H1 (cell line): ENCODE results near the gene MGAT5. TPM values are rescaled to one million over a fixed set of nuclear protein-coding genes. Genes with fewer than 3 reads are reported as not detected.

Source experiments
- CHD2 ChIP-seq: IDR thresholded peaks from 2 replicates; pipeline ENCODE4 v1.6.1; 2012; ENCODE audit warnings: low read length, improper control_type of control experiment
- EGR1 ChIP-seq: IDR thresholded peaks from 2 replicates; pipeline ENCODE4 v1.6.1; 2011; ENCODE audit warnings: low read depth, low read length, borderline replicate concordance
- polyA plus RNA-seq, 7 experiments: library from polyadenylated mRNA; depleted of rRNA in 3 of 7; stranded (reverse) in 5 of 7; unstranded in 2 of 7; fragments of >200 nt in 5 of 7; fragments of 200-250 nt in 2 of 7; gene quantifications; 1 replicate in 5 of 7; 2 replicates in 1 of 7; 4 replicates in 1 of 7; pipeline versions ENCODE4 v1.2.1 to v1.2.3, GENCODE V29; 2011 to 2013; ENCODE audit warnings: missing spikeins in 2 of 7, mixed read lengths in 2 of 7
- total RNA-seq: library from RNA; stranded (reverse); fragmentation: NEBNext Ultra II Directional; extraction: Animal tissue kit (Norgen Biotek cat#: 25700); gene quantifications from 2 replicates; pipeline ENCODE4 v1.2.1, GENCODE V29; 2021

The MGAT5 gene
- total and polyA plus RNA-seq, 2 of the 8 experiments (the other 6 are each of a cell fraction or from before 2014, with no cell fraction given), result 11.2 to 49.2 TPM

DNA sequence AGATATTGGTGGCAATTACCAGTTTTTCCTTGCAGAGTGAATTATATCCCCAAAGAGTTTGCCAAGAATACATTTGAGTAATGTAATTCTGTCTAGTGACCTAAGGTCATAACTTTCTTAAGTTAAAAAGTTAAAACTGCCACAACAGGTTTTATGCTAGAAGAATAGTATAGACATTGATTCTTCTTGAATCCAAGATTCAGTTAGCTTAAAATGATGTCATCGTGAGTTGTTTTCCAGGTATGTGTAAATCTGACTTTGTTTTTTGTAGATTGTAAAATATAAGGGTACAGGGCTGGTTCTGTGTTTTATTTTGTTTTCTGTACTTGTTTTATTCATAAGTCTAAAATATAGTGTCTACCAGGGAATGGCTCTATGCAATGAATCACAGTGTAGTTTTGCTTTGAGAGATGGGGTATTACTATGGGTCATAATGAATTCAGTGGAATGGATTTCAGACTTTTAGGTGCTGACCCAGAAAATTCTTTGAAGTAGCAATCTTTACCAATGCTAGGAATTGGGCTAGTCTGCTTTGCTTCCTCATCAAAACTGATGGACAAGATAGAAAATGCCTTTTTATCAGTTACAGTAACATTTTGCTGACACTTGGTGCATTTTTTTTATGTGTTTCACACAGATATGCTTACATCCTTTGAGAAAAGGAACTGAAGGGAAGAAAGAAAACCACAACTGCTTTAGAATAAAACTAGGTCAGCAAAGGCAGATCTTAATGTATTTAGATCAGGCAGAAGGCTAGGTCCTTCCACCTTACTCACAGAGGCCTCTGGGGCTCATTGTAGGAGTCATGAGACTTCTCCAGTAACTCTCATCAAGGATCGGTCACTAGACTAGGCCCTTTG, 20.8 kb upstream of the MGAT5 start (continued):
- TF ChIP-seq CHD2, result no peak
- no peak for TF ChIP-seq EGR1
